ENCODE results near the gene PSD4. TPM values are rescaled to one million over a fixed set of nuclear protein-coding genes. Genes with fewer than 3 reads are reported as not detected.

The PSD4 gene
- total and polyA plus RNA-seq, 2 of the 4 experiments (the other 2 are of a cell fraction), result 0.36 to 0.70 TPM

DNA sequence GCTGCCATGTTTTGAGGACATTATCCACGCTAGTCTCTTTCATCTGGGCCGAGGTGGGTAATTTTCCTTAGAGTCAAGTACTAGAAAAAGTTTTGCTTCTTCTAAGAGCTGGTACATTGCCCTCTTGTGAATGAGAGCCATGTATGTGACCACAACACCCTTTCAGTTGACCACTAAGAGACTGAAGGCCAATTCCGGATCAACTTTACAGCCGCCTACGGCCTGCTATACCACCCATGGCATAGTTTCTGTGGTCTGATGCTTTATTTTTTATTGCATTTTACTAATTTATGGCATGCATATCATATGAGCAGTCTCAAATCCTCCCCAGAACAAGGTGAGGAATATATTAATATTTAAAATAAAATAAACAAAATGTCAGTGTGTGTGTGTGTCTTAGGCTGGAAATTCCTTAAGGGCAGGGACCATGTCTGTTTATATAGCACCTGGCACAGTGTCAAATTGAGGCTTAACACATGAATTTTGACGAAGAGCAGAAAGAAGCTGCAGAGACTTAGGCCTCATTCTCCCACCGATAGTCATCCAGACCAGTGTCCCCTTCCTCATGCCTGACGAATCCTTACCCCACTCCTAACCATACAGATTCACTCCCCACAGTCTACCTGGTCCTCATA lies 35.4 kb downstream of the PSD4 start:
- H4K20me1 ChIP-seq (ENCODE audit: insufficient read depth, low read length), result no peaks in the 10 kb centered on the region
- dilution Hi-C loops (cut with HindIII; ENCODE audit: low sequenced_read_pairs, unreplicated experiment) (no loop called here), in situ Hi-C loops (cut with MboI; ENCODE audit: low sequenced_read_pairs) (no loop called here), intact Hi-C loops (cut with micrococcal nuclease) (no loop called here)
- H2BK5ac ChIP-seq (ENCODE audit: low read depth, low read length, poor library complexity, severe bottlenecking), result peak overlapping the region; percentile 66
- peak overlapping the region; percentile 87 for H3K14ac ChIP-seq (replicated peaks; ENCODE audit: low read depth, low read length)
- H3K27ac ChIP-seq (ENCODE audit: insufficient read depth, low read length), result no peak overlapping the region
- H4K8ac ChIP-seq (ENCODE audit: low read depth in 2 of 2, low read length in 2 of 2), result peak overlapping the region; percentile 62 to 72; a peak in 3 of 4 replicates
- peak overlapping the region; percentile 68 for H2AK9ac ChIP-seq (replicated peaks; ENCODE audit: low read depth, low read length, poor library complexity)
- H3K9ac ChIP-seq (ENCODE audit: low read depth, low read length), result no peak overlapping the region
- H3K23ac ChIP-seq (ENCODE audit: low read depth, low read length), result peak overlapping the region; percentile 77
- 0 out of 2 replicates have a peak overlapping the region, but pooled peaks have one; percentile 5 for H3K4me2 ChIP-seq (ENCODE audit: low read depth, low read length)
- no peak overlapping the region; the same call in 1 of the 2 replicates for H3K56ac ChIP-seq (ENCODE audit: extremely low read depth, insufficient read depth, low read length)
- H3K18ac ChIP-seq (ENCODE audit: low read depth, low read length), result peak overlapping the region; percentile 5; the same call in 1 of the 2 replicates
- H3K9me3 ChIP-seq (ENCODE audit: control insufficient read depth, insufficient read depth, low read length), result no peaks in the 10 kb centered on the region
- H3K27me3 ChIP-seq (ENCODE audit: control insufficient read depth, insufficient read depth, low read length), result peaks cover 2% of the 10 kb centered on the region; the same call in 1 of the 2 replicates
- no peak overlapping the region for H3K4me3 ChIP-seq (ENCODE audit: insufficient read depth, low read depth, low read length)
- peak overlapping the region; percentile 7; the same call in 1 of the 2 replicates for H2AK5ac ChIP-seq (ENCODE audit: low read depth, low read length)
- CTCF ChIA-PET, result interaction anchor here (0.6 kb wide), 1 partner anchor 46 kb away, joined by 3 read pairs; no protein-coding TSS in a partner anchor
- DNase-seq, result peak; percentile 65
- peak overlapping the region; percentile 78 for H2BK20ac ChIP-seq (ENCODE audit: low read depth, low read length)
- peaks cover 11% of the 10 kb centered on the region for H3K9me1 ChIP-seq (ENCODE audit: insufficient read depth, low read length)
- TF ChIP-seq, protein P1, sequence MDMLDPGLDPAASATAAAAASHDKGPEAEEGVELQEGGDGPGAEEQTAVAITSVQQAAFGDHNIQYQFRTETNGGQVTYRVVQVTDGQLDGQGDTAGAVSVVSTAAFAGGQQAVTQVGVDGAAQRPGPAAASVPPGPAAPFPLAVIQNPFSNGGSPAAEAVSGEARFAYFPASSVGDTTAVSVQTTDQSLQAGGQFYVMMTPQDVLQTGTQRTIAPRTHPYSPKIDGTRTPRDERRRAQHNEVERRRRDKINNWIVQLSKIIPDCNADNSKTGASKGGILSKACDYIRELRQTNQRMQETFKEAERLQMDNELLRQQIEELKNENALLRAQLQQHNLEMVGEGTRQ (IDR thresholded peaks at IDR 0.05; ENCODE audit: low read depth, low read length), result no peak
- TF ChIP-seq MAZ (IDR thresholded peaks at IDR 0.05; ENCODE audit: borderline replicate concordance, low read depth, low read length), result no peak
- TF ChIP-seq, protein P2, sequence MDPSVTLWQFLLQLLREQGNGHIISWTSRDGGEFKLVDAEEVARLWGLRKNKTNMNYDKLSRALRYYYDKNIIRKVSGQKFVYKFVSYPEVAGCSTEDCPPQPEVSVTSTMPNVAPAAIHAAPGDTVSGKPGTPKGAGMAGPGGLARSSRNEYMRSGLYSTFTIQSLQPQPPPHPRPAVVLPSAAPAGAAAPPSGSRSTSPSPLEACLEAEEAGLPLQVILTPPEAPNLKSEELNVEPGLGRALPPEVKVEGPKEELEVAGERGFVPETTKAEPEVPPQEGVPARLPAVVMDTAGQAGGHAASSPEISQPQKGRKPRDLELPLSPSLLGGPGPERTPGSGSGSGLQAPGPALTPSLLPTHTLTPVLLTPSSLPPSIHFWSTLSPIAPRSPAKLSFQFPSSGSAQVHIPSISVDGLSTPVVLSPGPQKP (IDR thresholded peaks at IDR 0.05; ENCODE audit: borderline replicate concordance, low read depth, low read length), result no peak
- TF ChIP-seq MAFK (IDR thresholded peaks at IDR 0.05; ENCODE audit: low read depth, low read length), result no peak
- no peak for TF ChIP-seq SMC3 (IDR thresholded peaks at IDR 0.05; ENCODE audit: low read depth, low read length)
- TF ChIP-seq MXI1 (IDR thresholded peaks at IDR 0.05; ENCODE audit: borderline replicate concordance, low read depth, low read length), result no peak
- TF ChIP-seq FOS (IDR thresholded peaks at IDR 0.05; ENCODE audit: low read depth, low read length), result no peak
- no peak for TF ChIP-seq RAD21 (IDR thresholded peaks at IDR 0.05; ENCODE audit: low read length)
- TF ChIP-seq, protein P3, sequence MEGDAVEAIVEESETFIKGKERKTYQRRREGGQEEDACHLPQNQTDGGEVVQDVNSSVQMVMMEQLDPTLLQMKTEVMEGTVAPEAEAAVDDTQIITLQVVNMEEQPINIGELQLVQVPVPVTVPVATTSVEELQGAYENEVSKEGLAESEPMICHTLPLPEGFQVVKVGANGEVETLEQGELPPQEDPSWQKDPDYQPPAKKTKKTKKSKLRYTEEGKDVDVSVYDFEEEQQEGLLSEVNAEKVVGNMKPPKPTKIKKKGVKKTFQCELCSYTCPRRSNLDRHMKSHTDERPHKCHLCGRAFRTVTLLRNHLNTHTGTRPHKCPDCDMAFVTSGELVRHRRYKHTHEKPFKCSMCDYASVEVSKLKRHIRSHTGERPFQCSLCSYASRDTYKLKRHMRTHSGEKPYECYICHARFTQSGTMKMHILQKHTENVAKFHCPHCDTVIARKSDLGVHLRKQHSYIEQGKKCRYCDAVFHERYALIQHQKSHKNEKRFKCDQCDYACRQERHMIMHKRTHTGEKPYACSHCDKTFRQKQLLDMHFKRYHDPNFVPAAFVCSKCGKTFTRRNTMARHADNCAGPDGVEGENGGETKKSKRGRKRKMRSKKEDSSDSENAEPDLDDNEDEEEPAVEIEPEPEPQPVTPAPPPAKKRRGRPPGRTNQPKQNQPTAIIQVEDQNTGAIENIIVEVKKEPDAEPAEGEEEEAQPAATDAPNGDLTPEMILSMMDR (conservative IDR thresholded peaks at IDR 0.05; ENCODE audit: low read depth, low read length), result no peak
- no peak for TF ChIP-seq CEBPB (IDR thresholded peaks at IDR 0.05; ENCODE audit: low read depth, low read length)
- TF ChIP-seq RCOR1 (IDR thresholded peaks at IDR 0.05; ENCODE audit: insufficient replicate concordance, low read length), result no peak
- no peak for TF ChIP-seq RFX5 (IDR thresholded peaks at IDR 0.05; ENCODE audit: low read depth, low read length)
- TF ChIP-seq NFE2L2 (IDR thresholded peaks at IDR 0.05; ENCODE audit: low read depth, low read length), result no peak
- peak overlapping the region; percentile 83 for H2BK120ac ChIP-seq (ENCODE audit: low read depth, low read length)
- H4K5ac ChIP-seq (ENCODE audit: low read depth, low read length), result peak overlapping the region; percentile 64; the same call in 1 of the 2 replicates
- H2AFZ ChIP-seq (replicated peaks; ENCODE audit: low read length, poor library complexity), result peak overlapping the region; percentile 70
- WGBS, 2 experiments (ENCODE audit: extremely low coverage in 2 of 2, insufficient read length in 1 of 2), result no CpG with 5 or more reads among the region's 8 CpGs
- POLR2A ChIA-PET (ENCODE audit: unreplicated experiment), result no interaction called here
- peak; percentile 33 for ATAC-seq (ENCODE audit: low read depth)
- no peaks in the 10 kb centered on the region for H3K79me1 ChIP-seq (ENCODE audit: low read depth in 1 of 2, low read length in 2 of 2)
- 0 out of 3 replicates have a peak overlapping the region, but pooled peaks have one; percentile 38 for H2BK15ac ChIP-seq (ENCODE audit: low read depth, low read length)
- peak overlapping the region; percentile 58; the same call in 1 of the 2 replicates for H4K91ac ChIP-seq (ENCODE audit: insufficient read depth, low read depth, low read length)
- H3K4ac ChIP-seq (ENCODE audit: low read depth, low read length), result peak overlapping the region; percentile 81
- H3K36me3 ChIP-seq (ENCODE audit: control insufficient read depth, insufficient read depth, low read length), result no peaks in the 10 kb centered on the region
- no TSS peak for BruUV-seq (replicated peaks)
- H3K4me1 ChIP-seq (ENCODE audit: control insufficient read depth, insufficient read depth, low read length), result peaks cover 15% of the 10 kb centered on the region
